MCF 10A (cell line): ENCODE data around the gene GORASP1. TPM values are rescaled to one million over a fixed set of nuclear protein-coding genes. Genes with fewer than 3 reads are reported as not detected.

ENCODE experiments used
- BruUV-seq: library from RNA; stranded (reverse); fragments of 400-500 nt; replicated peaks from 2 replicates; lab custom pipeline; 2021; lab: Mats Ljungman, UMichigan
- CTCF ChIA-PET: fragments of 300-600 bp; sonication (Branson Sonifier 250); formaldehyde crosslinking; extraction: SDS; loops from one replicate; lab custom pipeline; 2021; ENCODE audit warnings: antibody characterized with exemption, inconsistent platforms; lab: Yijun Ruan, JAX
- POLR2A ChIA-PET: fragments of 300-600, 350-650 bp; sonication (Branson Sonifier 250); formaldehyde crosslinking; extraction: SDS; loops from one replicate; lab custom pipeline; 2020; ENCODE audit warnings: antibody characterized with exemption, inconsistent platforms; lab: Yijun Ruan, JAX
- DNase-seq: peaks from one replicate; pipeline ENCODE4 v3.0.0-alpha.2; 2018; ENCODE audit not compliant: unreplicated experiment
- H3K27ac Mint-ChIP-seq: one replicate; pipeline ENCODE4 v1.8.0; 2022; ENCODE audit warnings: mild to moderate bottlenecking, low read depth, mixed read lengths; ENCODE audit not compliant: unreplicated experiment
- H3K27me3 Mint-ChIP-seq: one replicate; pipeline ENCODE4 v1.8.0; 2022; ENCODE audit warnings: mixed read lengths; ENCODE audit not compliant: insufficient read depth, unreplicated experiment
- H3K36me3 Mint-ChIP-seq: one replicate; pipeline ENCODE4 v1.8.0; 2022; ENCODE audit warnings: mild to moderate bottlenecking, moderate library complexity, mixed read lengths; ENCODE audit not compliant: insufficient read depth, unreplicated experiment
- H3K4me1 Mint-ChIP-seq: one replicate; pipeline ENCODE4 v1.8.0; 2022; ENCODE audit warnings: mixed read lengths; ENCODE audit not compliant: insufficient read depth, unreplicated experiment
- H3K4me3 Mint-ChIP-seq: one replicate; pipeline ENCODE4 v1.8.0; 2022; ENCODE audit warnings: mild to moderate bottlenecking, moderate library complexity, mixed read lengths; ENCODE audit not compliant: unreplicated experiment
- H3K9me3 Mint-ChIP-seq: one replicate; pipeline ENCODE4 v1.8.0; 2022; ENCODE audit warnings: mixed read lengths; ENCODE audit not compliant: unreplicated experiment
- intact Hi-C: fragments of 100-400 bp; cut with micrococcal nuclease; formaldehyde crosslinking; loops from 2 replicates; pipeline ENCODE4 v1.14.1; 2022
- total RNA-seq: library from RNA; stranded (reverse); gene quantifications from 2 replicates; pipeline ENCODE4 v1.2.3, GENCODE V29; 2022
- TF ChIP-seq, protein P1 (sequence below): fragments of 200-600 bp; IDR thresholded peaks from one replicate; pipeline ENCODE4 v1.8.0; 2022; ENCODE audit warnings: antibody characterized with exemption, mild to moderate bottlenecking; ENCODE audit not compliant: unreplicated experiment

GORASP1 gene
- total RNA-seq, 1 experiment from 2014 or later, result 34.4 TPM

DNA sequence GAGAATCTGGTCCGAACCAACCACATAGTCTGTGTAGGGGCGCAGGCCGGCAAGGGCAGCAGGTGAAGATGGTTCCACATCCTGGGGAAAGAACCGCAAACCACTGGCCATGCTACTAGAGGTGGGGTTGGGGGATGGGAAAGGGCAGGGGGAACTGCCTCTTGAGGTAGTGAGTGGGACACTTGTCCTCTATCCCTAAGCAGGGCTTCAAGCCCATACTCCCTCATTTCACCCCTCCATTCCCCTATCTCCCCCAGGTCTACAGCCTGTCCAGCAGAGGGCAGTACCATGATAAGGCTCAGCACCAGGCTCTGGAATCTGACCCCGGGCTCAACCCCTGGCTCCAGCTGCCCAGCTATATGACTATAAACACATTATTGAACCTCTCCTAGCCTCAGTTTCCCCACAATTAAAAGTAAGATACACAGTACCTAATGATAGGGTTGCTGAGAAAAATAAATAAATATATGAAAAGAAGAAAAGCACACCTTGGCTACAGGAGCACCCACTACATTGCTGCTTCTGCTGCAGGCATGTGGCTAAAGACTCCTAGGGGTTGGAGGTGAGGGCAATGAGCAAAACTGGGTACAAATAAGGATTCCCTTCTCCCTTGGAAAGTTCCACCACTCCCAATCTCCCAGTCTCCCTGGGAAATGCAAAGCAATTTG, 6.3 kb downstream of the GORASP1 start:
- Mint-ChIP-seq H3K36me3 (peaks cover 32% of the 10 kb centered on the region), H3K4me3 (no peak overlapping the region), H3K27ac (no peak overlapping the region), H3K9me3 (no peaks in the 10 kb centered on the region), H3K27me3 (no peaks in the 10 kb centered on the region), H3K4me1 (peaks cover 22% of the 10 kb centered on the region)
- TF ChIP-seq, protein P1, sequence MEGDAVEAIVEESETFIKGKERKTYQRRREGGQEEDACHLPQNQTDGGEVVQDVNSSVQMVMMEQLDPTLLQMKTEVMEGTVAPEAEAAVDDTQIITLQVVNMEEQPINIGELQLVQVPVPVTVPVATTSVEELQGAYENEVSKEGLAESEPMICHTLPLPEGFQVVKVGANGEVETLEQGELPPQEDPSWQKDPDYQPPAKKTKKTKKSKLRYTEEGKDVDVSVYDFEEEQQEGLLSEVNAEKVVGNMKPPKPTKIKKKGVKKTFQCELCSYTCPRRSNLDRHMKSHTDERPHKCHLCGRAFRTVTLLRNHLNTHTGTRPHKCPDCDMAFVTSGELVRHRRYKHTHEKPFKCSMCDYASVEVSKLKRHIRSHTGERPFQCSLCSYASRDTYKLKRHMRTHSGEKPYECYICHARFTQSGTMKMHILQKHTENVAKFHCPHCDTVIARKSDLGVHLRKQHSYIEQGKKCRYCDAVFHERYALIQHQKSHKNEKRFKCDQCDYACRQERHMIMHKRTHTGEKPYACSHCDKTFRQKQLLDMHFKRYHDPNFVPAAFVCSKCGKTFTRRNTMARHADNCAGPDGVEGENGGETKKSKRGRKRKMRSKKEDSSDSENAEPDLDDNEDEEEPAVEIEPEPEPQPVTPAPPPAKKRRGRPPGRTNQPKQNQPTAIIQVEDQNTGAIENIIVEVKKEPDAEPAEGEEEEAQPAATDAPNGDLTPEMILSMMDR, result peak; percentile 63
- ChIA-PET CTCF (interaction anchor here (0.6 to 2.3 kb wide), 7 partner anchors 9 to 600 kb away, joined by 3 to 7 read pairs (median 5); no protein-coding TSS in a partner anchor), POLR2A (no interaction called here)
- BruUV-seq, result no TSS peak
- DNase-seq, result peak; percentile 51
- intact Hi-C loops, result loop anchor here (1.0 kb wide), 1 partner anchor 187 kb away; no protein-coding TSS in a partner anchor

- Mint-ChIP-seq H3K4me1 (peaks cover 15% of the 10 kb centered on the region), H3K27me3 (no peaks in the 10 kb centered on the region), H3K36me3 (peaks cover 37% of the 10 kb centered on the region), H3K27ac (no peak overlapping the region), H3K4me3 (no peak overlapping the region), H3K9me3 (no peaks in the 10 kb centered on the region)
- no peak for DNase-seq
- CTCF ChIA-PET, result interaction anchor here (0.7 to 2.3 kb wide), 4 partner anchors 8 to 599 kb away, joined by 3 to 7 read pairs (median 4); no protein-coding TSS in a partner anchor
- POLR2A ChIA-PET, result no interaction called here
- BruUV-seq, result no TSS peak
- intact Hi-C loops, result no loop called here
- TF ChIP-seq, protein P1, result no peak
These were observed 6.9 kb downstream of the GORASP1 start for GRCh38 chr3:39100500-39100886.

DNA sequence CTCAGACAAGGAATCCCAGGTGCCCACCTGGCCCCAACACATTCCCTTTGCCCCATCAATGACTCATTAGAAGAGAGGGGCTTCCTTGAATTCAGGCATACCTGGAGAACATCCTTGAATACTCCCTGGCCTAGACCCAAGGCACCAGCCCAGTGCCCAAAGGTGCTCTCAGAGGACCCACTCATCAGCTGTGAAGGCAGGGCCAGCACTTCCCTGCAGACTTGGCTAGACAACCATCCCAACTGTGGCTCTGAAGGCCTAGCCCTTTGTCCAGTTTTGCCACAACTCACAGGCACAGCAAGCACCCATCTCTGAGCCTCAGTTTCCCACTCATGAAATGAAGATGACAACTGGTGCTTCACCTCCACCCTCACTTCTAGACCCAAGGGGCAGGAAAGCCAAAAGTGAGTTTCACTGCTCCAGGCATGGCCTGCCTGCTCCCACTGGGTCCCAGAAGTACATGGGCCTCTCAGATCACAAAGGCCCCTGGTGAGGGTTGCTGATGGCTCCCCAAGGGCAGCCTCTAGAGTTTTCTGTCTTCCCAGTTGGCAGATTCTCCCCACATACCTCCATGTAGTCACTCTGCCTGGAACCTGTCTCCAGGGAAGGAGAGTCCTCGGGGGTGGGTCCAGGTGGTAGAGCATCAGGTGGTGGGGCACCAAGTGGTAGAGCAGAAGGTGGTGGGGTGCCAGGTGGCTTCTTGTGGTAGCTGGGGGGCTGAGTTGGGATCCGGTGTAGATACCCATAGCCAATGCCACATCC, 7.5 kb downstream of the GORASP1 start:
- Mint-ChIP-seq H3K36me3 (peaks cover 42% of the 10 kb centered on the region), H3K9me3 (no peaks in the 10 kb centered on the region), H3K27me3 (no peaks in the 10 kb centered on the region), H3K4me3 (no peak overlapping the region), H3K4me1 (peaks cover 10% of the 10 kb centered on the region), H3K27ac (no peak overlapping the region)
- CTCF ChIA-PET, result interaction anchor here (1.1 to 1.6 kb wide), 2 partner anchors 90 to 192 kb away, joined by 3 to 7 read pairs; no protein-coding TSS in a partner anchor
- BruUV-seq, result no TSS peak
- no peak for DNase-seq
- intact Hi-C loops, result no loop called here
- POLR2A ChIA-PET, result no interaction called here
- TF ChIP-seq, protein P1, result no peak

GRCh38 chr3:39099242-39099641, 8.2 kb downstream of the GORASP1 start:
- no TSS peak for BruUV-seq
- Mint-ChIP-seq H3K4me1 (peaks cover 7% of the 10 kb centered on the region), H3K27me3 (no peaks in the 10 kb centered on the region), H3K9me3 (no peaks in the 10 kb centered on the region), H3K4me3 (no peak overlapping the region), H3K27ac (no peak overlapping the region), H3K36me3 (peaks cover 48% of the 10 kb centered on the region)
- ChIA-PET CTCF (interaction anchor here (2.2 kb wide), 1 partner anchor 192 kb away, joined by 7 read pairs; no protein-coding TSS in a partner anchor), POLR2A (no interaction called here)
- DNase-seq, result no peak
- intact Hi-C loops, result no loop called here
- TF ChIP-seq, protein P1, result no peak
